HG02884 (cell line): ENCODE data around the gene CLPTM1L.
"Not testable (repeated sequence)": the region's sequence is repeated elsewhere in the genome, so short reads cannot be mapped to it uniquely, and the experiment has no call there.

Experiments used
- ATAC-seq: cut with Tn5 transposase; IDR thresholded peaks from one replicate; pipeline ENCODE4 v1.9.1; 2021; ENCODE audit warnings: mild to moderate bottlenecking, moderate library complexity; ENCODE audit not compliant: unreplicated experiment

Gene CLPTM1L

GRCh38 chr5:1328237-1329110, 16.4 kb downstream of the CLPTM1L start:
- not testable (repeated sequence) for ATAC-seq

GRCh38 chr5:1326901-1327756, 17.8 kb downstream of the CLPTM1L start:
- ATAC-seq: not testable (repeated sequence)

GRCh38 chr5:1326532-1326875, 18.4 kb downstream of the CLPTM1L start:
- not testable (repeated sequence) for ATAC-seq

GRCh38 chr5:1325870-1326531, 18.9 kb downstream of the CLPTM1L start:
- ATAC-seq: no peak

GRCh38 chr5:1325191-1325741, 19.6 kb downstream of the CLPTM1L start:
- ATAC-seq: no peak

GRCh38 chr5:1324719-1325190, 20.1 kb downstream of the CLPTM1L start:
- no peak for ATAC-seq

GRCh38 chr5:1324301-1324700, 20.6 kb downstream of the CLPTM1L start:
- no peak for ATAC-seq

GRCh38 chr5:1323803-1324173, 21.1 kb downstream of the CLPTM1L start:
- ATAC-seq: no peak

GRCh38 chr5:1322955-1323802, 21.7 kb downstream of the CLPTM1L start:
- no peak for ATAC-seq

- ATAC-seq: no peak
Measured at GRCh38 chr5:1322036-1322900, 22.6 kb downstream of the CLPTM1L start.

GRCh38 chr5:1321576-1321975, 23.3 kb downstream of the CLPTM1L start:
- ATAC-seq: no peak

- ATAC-seq: no peak
Measured at GRCh38 chr5:1320436-1321344, 24.2 kb downstream of the CLPTM1L start.

- no peak for ATAC-seq
Measured at GRCh38 chr5:1319436-1320256, 25.3 kb downstream of the CLPTM1L start.

GRCh38 chr5:1318659-1319251, 26.1 kb downstream of the CLPTM1L start:
- ATAC-seq: no peak

GRCh38 chr5:1317921-1318565, 26.9 kb downstream of the CLPTM1L start:
- no peak for ATAC-seq

GRCh38 chr5:1316588-1317340, 28.1 kb downstream of the CLPTM1L start:
- ATAC-seq: no peak
